HT1080 (cell line): ENCODE results near the gene TIMP4. TPM values are rescaled to one million over a fixed set of nuclear protein-coding genes. Genes with fewer than 3 reads are reported as not detected.

Source experiments
- DNase-seq: peaks from one replicate; pipeline ENCODE4 v3.0.0-alpha.2; 2015; ENCODE audit warnings: low read depth
- total RNA-seq: library from RNA; depleted of rRNA; stranded (reverse); fragments of >200 nt; shearing (Covaris generic); gene quantifications from 2 replicates; pipeline ENCODE4 v1.2.3, GENCODE V29; 2014

The TIMP4 gene
- total RNA-seq, 1 experiment from 2014 or later: not detected

DNA sequence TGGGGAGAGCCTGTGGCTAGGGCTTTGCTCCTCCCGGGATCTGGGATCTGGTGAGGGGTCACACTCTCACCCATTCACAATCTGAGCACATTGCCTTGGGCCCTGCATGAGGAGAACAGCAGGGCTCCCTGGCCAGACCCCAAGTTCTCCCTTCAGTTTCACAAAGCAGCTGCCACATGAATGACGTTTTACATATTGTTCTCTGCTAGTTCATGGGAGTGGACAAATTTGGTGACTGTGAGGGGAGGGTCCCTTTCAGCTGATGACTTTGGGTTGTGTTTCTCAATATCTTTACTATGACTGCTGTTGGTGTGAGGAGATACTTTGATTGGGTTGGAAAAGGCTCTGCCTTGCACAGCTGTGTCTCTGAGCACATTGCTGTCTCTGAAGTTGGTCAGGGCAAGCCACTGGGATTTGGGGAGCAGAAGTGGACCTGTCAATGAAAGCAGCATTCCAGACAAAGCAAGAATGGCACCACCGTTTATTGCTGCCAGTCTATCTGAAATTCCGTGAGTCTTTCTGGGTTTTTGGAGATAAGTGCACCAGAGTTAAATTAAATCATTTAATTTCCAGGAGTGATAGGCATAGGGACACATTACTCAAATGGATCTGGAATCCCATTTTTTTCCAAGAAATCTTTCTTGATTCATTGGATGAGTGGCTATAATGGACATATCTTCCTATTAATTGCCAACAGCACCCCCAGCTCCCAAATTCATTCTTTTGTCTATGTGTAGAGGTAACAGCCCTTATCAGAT is 10.3 kb downstream of the TIMP4 start:
- DNase-seq: no peak

DNA sequence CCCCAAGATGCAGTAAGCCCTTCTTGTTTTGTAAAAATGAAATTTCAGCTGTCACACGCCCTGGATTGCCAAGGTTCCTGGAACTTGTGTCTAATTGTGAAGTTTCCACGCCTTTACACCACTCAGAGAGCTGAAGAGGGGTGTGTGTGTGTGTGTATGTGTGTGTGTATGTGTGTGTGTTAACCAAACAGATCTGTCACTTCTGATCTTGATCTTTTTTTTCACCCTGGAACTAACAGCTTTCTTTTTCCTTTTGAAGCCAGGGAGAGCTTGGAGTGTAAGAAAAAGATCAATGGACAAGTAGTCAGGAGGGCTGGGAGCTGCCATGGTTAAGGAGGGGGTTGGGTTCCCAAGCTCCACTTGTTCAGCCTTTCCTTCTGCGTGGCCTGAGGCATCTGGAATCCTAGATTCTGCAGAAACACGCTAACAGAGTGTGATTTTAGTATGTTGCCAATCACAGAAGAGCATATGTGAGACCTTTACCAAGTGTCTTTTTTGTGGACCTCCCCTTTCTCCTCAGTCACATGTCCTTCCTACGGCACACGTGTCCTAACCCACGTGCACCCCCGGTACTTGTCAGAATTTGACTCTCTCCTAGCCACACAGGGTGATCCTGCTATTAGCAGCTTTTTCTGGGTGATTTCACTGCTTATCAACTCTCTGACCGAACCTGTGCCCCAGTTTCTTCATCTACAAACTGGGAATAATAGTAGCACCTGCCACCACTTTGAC is 11.5 kb downstream of the TIMP4 start:
- DNase-seq: no peak

DNA sequence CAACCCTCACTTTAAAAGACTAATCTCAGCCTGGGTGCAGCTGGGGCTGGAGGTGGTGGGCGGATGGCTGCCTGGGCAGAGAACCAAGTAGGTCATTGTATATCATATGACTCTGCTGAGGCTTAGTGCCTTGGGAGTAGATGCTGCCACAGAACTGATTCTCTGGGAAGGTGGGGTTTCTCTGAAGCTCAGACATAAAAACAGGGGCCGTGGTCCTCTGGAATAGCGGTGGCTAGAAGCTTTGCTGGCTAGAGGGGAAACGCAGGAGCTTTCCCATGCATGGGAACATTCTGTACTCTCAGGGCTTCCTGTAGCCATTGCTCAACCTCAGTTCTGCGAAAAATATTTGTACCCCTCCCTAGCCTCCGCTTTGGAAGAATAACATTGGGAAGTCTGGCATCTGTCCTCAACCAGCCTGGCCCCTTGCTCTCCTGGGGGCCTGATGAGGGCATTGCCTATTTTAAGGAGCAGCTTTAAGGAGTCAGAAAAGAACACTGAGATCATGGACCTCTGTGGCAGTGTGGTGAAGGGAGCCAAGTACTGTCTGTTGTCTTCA is 14.7 kb downstream of the TIMP4 start:
- DNase-seq: no peak

DNA sequence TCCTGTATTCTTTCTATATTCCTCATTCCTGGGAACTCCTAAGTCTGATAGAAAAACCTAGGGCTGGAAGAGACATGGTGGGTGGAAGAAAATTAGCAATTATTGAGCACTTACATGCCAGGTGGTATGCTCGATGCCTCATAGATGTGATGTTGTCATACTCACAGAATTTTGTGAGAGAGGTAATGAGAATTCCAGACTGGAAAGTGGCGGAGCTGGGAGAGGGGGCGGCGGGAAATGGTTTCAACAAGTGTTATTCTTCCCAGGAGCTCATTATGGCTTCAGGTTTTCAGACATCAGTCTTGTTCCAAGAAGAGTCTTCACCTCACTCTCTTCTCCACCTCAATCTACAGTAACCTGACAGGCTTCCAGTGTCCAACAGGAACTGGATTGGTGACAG is 16.2 kb downstream of the TIMP4 start:
- no peak for DNase-seq

DNA sequence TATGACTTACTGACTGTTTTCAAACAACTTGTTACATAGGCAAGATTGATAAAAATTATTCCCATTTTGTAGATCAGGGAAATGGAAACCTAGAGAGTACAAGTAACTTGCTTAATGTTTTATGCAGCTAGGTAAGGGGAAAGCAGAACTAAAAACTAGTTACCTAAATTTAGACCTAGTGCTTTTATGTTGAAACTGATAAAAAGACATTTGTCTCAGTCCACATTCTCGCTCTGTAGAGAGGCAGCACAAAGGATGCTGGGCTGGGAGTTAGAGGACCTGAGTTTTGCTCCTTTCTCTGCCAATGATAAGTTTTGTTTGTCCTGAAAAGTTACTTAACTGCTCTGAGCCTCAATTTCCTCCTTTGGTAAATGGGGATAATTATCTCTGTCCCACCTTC is 17.4 kb downstream of the TIMP4 start:
- DNase-seq: no peak

DNA sequence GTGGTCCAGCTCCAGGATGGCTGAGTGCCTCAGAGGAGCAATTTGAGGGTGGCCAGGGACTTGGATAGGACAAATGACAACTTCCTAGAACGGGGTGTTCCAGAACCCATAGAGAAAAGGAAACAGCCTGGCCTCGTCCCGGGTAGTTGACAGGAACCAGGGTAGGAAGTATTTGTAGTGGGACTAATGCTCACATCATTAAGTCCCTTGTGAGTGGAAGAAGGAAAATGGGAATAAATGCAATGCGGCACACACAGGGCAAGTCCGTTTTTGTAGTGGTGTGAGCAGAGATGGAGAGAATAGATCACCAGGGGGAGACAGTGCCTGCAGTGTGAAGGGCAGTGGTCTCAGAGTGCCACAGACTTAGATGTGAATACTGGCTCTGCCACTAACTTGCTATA is 19.6 kb downstream of the TIMP4 start:
- DNase-seq: peak; percentile 64

DNA sequence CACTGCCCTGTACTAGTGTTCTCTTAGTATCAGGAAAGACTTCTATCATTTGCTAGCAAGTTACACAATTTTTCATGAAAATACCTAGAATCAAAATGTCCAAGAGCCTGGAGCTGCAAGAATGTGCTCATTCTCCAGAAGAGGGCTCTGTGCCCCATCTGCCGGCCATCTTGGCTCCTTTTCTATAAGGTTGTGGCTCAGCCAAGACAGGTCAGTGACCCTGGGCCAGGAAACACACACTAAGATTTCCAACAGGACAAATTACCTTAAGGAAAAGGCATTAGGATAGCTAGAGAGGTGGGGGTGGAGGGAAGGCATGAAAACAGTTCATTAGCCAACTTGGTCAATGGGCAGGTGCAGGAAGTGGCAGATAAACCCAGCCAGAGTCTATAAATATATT is 20.7 kb downstream of the TIMP4 start:
- no peak for DNase-seq

DNA sequence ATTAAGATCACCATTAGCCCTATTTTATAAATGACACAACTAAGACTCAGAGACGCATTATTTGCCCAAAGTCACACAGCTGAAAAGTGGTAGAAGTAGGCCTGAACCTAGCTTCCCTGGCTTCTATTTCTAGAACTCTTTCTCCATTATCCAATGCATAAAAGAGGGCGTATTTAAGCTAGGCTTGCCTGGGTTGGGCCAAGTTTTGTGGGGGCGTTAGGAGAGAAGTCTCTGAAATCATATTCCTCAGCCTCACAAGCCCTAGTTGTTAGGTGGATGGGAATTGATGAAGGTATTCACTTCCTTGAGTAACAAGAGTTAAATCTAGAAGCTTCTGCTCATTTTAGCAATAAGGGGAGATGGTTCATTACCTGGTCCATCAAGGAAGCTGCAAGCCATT is 22.3 kb downstream of the TIMP4 start:
- no peak for DNase-seq

DNA sequence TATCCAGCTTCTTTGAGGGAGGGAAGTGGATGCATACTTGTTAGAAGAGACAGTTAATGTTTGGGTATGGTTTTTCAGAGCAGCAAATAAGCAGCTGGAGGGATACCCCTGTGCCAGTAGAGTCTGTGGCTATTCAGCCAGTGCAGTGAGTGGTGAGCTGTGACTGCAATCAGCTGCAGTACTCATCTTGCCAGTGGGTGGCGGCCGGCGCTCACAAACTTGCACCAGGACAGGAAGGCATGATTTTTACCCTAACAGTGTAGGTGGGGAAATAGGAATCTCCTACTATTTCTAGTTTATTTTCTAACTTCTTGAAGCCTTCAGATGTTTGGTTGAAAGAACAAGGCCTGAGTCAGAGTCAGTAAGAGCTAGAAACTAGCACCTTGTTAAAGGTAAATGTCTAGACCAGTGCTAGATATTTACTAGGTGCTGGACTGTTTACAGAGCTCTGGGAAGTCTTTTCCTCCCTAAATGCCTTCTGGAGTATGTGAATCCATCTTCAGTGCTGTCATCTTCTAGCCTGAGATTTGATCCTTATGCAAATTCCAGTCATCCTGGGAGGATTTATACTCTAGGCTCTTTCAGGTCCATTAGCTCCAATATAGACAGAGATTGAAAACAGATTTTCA is 23.6 kb downstream of the TIMP4 start:
- peak; percentile 67 for DNase-seq

DNA sequence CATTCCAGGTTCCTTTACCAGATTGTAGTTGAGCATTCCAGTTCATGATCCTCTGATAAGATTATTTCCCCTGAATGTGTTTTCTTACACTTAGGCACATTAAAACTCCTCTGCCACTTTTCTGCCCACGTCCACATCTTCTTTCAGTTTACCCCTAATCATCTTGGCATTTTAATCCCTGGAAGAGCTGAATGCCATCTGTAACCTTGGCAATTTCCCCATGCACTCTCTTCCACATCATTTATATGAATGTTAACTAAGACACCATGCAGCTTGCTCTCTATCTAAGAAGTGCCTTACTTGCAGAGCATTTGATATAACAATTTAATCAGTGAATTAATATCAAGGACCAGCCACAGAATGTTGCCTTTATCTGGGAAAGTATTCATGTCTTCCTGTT is 25.8 kb downstream of the TIMP4 start:
- DNase-seq: no peak

DNA sequence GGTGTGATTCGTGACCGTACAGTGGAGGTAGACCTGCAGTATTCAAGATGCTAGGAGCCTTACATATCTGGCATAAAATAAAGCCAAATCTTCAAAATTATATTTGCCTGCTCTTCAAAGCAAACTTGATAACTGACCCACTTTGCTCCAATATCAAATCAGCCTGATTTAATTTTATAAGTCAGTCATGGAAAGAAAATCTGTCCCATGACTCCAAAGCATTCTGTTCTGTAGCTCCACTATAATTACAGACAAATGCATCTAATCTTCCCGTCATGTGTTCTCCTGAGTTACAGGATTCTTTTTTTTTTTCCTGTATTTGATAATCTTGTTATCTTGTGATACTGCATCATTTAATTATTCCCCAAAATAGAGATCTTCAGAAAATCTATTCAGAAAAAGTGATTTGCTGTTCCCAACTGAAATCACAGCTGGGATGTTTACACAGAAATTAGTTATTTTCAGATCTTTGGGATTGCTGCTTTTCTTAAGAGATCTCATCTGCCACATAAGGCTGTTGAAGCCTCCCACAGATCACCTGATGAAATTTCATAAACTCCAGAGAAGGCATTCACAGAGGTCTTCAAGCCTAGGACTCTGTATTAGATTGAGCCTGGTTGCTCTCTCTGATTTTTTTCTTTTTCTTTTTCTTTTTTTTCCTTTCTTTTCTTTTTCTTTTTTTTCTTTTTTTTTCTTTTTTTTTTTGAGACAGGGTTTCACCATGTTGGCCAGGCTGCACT is 27.2 kb downstream of the TIMP4 start:
- DNase-seq: no peak

DNA sequence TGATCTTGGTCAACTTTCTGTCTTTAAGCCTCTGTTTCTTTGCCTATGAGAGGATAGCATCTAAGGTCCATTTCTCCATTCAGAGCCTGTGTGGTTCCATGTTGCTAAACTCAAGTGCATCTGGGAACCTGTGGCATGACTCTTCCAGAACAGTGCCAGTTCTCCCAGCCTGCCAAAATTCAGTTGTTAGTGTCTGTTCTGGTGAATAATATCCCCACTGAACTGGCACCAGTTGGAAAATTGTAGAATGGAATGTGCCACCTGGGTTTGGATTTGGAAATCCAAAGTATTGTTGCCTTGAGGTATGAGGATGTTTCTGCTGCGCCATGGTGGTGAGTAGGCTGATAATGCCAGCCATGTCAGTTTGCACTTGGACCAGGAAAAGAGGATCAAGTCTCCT is 31.3 kb downstream of the TIMP4 start:
- DNase-seq: no peak

DNA sequence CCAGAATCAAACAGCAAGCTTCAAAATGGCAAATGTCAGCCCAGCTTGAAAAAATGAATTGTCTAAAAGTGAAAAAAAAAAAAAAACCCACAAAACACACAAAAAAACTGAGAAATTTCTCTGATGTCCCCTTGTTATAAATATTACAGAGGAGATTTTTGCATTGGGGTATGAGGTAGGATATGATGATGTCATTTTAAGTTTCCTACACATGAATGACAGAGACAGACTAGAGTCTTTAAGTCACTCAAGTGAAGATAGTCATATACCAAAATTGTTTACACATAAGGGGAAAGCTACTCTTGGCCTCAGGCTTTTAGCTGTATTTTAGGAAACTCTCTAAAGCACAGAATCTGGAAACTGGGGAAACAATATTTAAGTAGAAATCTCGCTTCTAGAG is 32.9 kb downstream of the TIMP4 start:
- no peak for DNase-seq

DNA sequence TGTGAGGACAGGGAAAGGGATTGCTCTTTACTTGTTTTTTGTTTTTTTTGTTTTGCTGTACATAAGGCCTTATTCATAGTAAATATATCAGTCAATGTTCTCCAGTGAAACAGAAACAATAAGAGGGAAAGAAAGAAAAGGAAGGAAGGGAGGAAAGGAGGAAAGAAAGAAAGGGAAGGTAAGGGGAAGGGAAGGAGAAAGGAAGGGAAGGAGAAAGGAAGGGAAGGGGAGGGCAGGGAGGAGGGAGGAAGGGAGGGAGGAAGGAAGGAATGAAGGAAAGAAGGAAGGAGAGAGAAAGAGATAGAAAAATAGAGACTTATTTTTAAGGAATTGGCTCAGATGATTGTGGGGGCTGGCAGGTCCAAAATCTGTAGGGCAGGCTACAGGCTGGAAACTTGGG is 37.2 kb downstream of the TIMP4 start:
- no peak for DNase-seq

DNA sequence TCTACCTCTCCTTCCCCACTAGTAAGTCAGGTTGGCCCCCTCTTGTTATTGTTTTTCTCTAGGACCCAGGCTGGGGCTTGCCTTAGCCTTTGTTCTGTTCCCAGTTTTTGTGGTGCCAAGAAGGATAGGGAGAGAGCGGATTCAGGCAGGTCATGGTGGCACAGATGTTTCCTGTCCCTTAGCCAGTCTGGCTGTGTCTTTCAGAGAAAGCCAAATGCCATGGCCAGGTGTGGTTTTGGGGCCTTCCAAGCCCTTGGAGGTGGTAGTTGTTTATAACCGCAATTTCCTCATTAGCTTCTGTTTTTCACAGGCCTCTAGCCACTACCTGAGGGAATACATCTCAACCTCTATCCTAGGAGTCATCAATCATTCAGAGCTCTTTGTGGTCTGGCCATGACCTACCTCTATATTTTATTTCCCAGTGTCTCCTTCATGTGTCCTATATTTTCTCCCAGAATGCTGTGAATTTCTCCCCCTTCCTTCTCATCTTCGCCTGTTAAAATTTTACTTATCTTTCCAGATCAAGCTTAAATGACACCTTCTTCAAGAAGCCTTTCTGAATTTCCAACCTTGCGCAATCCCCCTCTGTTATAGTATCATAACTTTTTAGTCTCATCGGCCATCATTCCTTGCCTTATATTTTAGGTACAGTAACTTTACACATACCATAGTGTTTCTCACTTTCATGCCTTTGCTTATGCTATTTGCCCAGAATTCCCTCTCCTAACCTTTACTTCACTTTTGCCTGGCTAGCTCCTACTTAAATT is 38.2 kb downstream of the TIMP4 start:
- no peak for DNase-seq

DNA sequence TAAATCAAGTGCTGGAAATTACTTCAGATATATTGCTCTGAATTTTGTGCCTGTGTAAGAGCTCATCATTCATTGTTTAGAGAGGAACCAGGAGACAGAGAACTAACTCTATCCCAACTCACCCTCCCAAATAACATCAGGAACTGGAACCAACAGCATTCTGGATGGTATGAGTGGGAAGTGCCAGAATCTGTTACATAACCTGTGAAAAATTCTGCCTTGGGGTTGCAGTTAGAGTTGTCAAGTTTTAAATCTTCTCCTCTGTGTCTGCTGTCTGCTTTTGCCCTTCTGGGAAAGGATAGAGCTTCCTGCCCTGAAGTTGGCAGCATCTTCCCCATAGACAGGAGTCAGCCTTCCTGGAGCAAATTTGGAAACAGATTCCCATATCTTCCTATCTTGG is 41.2 kb downstream of the TIMP4 start:
- DNase-seq: no peak

DNA sequence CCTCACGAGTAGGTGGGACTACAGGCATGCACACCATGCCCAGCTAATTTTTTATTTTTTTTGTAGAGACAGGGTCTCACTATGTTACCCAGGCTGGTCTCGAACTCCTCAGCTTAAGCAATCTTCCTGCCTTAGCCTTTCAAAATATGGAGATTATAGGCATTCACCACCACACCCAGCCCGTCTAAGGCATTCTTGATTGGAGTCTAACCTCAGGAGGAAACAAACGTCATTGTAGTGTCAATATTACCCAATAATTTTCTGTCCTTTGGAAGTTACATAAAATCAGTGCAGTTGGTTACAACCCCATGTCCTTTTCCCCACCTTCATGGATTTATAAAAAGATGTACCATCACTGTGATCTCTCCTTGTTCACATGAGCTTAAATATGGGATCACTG is 41.8 kb downstream of the TIMP4 start:
- DNase-seq: no peak

DNA sequence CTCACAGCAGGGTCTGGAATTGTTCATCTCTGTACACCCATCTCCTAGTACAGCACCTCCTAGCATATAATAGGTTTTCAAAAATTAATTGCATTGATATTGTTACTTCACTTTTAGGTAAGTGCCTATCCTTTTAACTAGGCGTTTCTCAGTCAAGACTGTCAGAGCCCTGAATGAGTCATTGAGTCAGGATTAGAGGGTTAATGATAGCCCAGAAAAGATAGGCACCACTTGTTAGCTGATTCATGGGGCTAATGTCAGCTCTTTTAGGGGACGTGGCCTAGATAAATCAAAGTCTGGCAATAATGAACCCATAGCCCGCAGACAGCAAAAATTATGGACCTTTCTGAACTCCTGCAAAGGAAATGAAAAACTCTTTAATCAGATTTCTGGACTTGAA is 42.9 kb downstream of the TIMP4 start:
- no peak for DNase-seq

DNA sequence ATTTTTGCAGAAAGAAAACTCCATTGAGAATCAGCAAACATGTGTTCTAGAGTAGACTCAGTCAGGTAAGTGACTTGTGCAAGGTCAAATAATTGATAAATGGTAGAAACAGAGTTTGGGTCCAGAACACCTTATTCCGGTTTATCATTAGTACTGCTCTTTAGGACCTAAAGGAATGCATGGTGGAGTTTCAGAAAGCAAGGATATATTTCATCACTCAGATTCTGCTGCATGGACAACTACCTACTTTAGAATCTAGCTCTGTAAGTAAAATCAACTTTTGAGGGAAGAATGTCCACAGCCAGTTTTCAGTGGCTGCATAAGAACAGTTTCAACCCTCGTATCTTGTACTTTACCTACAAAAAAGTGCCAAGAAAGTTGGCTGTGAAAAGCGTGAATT is 43.6 kb downstream of the TIMP4 start:
- DNase-seq: no peak

DNA sequence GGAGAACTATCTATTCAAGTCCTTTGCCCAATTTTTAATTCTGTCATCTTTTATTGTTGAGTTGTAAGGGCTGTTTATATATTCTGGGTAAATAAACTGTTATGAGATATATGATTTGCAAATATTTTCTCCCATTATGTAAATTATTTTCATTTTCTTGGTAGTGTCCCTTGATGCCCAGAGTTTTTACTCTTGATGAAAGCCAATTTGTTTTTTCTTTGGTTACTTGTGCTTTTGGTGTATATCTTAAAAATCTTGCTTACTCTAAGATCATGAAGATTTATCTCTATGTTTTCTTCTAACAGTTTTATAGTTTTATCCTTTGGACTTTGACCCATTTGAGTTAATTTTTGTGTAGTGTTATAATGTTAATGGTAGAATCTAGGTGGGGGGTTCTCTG is 44.5 kb downstream of the TIMP4 start:
- DNase-seq: no peak
